GM21529 (cell line): ENCODE results near the gene COL25A1.

Source experiments
- ATAC-seq: cut with Tn5 transposase; IDR thresholded peaks from one replicate; pipeline ENCODE4 v1.9.1; 2021; ENCODE audit not compliant: unreplicated experiment

Gene COL25A1

GRCh38 chr4:109216085-109216696, 86.3 kb downstream of the COL25A1 start:
- no peak for ATAC-seq

DNA sequence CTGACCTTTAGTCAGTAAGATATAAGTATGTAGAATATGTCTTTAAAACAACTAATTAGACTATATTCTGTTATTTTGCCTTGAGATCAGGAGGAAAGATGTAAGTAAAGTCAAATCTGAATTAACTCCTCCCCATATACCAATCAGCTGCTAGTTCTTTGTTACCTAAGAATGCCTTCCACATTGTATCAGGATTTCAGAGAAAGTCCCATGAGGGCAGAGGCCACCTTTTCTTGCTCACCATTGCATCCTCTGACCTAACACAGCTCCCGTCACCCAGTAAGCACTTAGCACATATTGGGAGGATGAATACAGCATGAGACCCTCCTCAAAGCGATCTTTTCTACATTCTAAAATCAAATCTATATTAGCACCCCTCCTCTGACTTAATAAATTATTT, 87.0 kb downstream of the COL25A1 start:
- no peak for ATAC-seq

DNA sequence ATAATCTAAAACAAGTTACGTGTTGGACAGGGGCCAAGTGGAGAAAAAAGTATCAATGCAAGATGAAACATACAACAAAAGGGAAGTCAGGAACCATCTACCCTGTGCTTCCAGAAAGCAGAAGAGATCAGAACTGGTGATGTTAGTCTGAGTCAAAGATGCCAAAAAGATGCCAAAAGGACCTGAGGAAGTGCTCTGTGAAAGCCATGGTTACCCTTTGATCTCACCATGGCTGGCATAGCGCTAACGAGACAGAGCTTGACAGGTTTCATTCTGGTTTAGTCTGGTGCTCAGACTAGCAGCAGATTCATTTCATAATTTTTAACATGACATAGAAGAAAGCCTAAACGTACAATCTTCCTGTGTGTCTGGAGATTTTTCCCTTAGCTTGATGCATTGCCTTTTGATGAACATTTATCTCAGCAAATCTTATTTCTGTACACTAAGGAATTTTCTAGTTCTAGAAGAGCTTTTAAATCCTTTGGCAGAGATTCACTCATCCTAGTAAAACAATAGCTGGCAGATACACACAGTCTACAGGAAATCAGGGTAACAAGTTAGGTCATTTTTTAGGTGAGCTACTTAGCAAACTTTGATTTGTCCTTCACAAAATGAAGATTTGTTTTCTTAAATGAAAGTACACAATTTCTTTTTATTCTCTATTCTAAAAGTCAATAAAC, 87.7 kb downstream of the COL25A1 start:
- no peak for ATAC-seq

GRCh38 chr4:109213056-109213455, 89.4 kb downstream of the COL25A1 start:
- no peak for ATAC-seq

DNA sequence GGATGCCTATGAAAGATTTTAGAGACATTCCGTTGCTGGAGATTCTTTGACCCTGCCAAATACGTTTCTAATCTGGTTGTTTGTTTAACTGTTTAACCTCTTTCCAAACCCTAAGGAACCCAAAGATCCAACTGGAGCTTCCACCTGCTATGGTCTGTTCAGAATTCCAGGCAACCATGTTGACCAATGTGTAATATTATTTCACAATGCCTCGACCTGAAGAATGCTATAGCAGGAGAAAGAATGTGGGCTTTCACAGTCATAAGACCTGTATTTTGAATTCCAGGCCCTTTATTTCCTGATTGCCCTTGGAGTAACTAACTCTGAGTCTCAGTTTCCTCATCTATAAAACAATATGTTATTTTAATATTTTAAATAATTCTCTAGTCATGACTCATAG, 90.8 kb downstream of the COL25A1 start:
- no peak for ATAC-seq

DNA sequence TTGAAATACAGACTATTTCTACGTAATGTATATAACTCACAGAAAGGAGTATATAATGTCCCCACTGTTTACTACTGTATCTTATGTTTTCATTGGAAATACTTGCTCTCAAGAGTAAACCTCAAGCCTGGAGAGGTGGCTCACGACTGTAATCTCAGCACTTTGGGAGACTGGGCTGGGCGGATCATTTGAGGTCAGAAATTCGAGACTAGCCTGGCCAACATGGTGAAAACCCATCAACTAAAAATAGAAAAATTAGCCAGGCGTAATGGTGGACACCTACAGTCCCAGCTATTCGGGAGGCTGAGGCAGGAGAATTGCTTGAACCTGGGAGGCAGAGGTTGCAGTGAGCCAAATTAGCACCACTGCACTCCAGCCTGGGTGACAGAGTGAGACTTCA, 92.8 kb downstream of the COL25A1 start:
- no peak for ATAC-seq

DNA sequence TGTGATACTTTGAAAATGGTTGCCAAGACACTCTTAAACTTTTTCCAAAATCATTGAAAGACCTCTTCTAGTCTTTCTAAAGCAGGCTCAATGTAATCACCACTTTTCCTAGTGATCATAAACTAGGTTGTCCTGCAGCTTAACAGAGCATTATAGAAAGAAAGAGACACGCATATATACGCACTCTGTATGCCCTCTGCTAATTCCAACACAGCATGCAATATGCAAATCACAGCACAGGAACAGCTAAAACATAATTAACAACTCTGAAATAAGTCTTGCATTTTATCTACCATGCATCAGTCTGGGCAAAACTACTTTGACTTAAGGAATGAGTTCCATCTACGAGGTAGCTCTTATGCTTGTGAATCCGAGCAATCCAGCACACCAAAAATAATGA, 94.6 kb downstream of the COL25A1 start:
- no peak for ATAC-seq

DNA sequence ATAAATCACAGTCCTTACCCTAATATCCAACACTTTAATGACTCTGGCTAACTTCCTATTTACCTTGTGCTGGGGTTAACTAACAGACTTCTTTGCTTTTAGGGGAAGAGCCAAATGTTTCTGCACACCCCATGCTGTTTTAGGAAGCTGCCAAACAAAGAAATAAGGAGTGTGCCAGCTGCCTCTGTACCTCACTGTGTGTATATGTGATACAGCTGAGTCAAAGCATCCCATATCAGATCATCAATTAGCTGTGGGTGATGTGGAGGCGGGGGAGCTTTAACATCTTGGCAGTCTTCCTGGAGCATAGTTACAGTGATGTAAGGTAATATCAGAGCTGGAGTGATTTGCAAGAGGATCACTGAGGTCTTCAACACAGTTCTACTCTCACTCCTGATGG, 95.4 kb downstream of the COL25A1 start:
- ATAC-seq = no peak

DNA sequence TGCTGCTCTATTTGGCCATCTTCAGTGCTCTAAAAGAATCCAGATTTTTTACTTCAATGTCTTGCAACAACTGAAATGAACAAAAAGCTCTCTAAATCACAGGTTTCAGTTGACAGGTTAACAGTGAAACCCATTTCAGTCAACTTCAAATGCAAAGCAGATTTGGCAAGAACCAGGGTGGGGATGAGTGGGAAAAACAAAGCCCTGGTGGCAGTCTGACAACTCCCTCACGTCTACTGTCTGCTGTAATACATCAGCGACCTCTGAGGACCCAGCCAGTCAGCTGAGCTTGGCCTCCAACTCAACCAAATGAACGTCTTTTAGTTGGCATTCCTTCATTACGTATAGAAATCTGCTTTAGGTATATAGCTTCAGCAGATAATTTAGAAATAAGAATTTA, 95.8 kb downstream of the COL25A1 start:
- no peak for ATAC-seq

- ATAC-seq = no peak
Observed at GRCh38 chr4:109205186-109205585, 97.3 kb downstream of the COL25A1 start.

GRCh38 chr4:109199585-109199984, 102.9 kb downstream of the COL25A1 start:
- ATAC-seq = no peak

DNA sequence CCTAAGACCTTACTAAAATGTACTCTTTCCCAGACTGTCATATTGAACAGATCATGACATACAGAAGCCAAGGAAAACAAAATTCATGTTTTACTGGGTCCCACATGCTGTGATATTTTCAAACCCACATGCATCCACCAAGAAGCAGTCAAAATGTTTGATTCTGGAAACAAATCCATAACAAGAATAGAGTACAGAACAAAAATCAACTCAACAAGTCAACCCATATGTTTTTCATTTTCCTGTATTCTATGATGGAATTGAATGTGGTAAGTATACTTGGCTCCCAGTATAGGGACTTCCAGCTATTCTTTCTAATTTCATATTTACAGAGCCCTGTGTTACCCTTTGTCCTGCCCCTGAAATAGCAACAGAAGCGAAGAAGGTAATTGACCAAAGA, 106.8 kb downstream of the COL25A1 start:
- ATAC-seq = no peak

- ATAC-seq = no peak
Observed at GRCh38 chr4:109191216-109191615, 111.2 kb downstream of the COL25A1 start.

- no peak for ATAC-seq
Observed at GRCh38 chr4:109186458-109186945, 116.0 kb downstream of the COL25A1 start.

- ATAC-seq = no peak
Observed at GRCh38 chr4:109185951-109186350, 116.5 kb downstream of the COL25A1 start.

GRCh38 chr4:109185548-109185947, 116.9 kb downstream of the COL25A1 start:
- no peak for ATAC-seq

DNA sequence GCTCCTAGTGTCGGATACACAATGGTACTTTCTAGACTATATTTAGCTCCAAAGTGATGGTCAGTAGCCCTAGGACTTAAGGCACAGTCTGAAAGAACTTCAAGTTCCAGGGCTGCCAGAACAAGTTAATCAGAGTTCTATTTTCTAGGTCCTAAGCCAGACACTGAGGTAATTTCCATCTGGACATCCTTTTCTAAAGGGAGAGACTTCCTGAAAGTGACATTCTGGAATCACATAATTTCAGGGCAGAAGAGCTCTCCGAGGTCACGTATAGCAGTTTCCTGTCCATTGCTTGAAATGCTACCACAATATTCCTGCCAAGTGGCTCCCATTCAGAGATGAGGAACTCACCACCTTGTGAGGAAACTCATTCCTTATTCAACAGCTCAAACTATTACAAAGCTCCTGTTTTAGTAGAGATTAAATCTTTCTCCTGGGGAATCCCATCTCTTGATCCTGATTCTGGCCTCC, 117.9 kb downstream of the COL25A1 start:
- ATAC-seq = no peak

DNA sequence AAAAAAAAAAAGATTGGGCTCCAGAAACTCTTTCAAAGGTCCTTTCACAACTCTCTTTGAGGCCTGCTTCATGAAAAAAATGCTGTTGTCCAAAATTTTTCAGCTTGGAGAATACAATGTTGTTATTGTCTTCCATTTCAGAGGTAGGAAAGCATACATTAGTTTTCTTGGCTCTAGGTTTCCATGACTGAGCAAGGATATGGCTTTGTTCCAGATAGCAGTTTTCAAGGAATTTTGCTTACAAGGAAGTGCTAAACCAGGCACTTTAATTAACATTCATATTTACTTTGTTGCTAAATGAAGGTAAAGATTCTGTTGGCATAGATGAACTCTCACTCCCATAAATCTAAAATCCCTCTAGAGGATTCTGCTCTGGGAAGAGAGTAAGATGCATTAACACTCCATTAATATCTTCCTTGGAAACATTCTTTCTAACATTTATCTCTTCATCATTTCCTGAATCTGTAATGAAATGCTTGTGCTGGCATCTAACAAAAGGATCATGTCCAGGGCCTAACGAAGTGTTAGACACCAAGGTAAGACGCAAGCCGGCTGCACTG, 118.4 kb downstream of the COL25A1 start:
- no peak for ATAC-seq

- no peak for ATAC-seq
Observed at GRCh38 chr4:109182696-109183095, 119.8 kb downstream of the COL25A1 start.

GRCh38 chr4:109179061-109179460, 123.4 kb downstream of the COL25A1 start:
- ATAC-seq = no peak

DNA sequence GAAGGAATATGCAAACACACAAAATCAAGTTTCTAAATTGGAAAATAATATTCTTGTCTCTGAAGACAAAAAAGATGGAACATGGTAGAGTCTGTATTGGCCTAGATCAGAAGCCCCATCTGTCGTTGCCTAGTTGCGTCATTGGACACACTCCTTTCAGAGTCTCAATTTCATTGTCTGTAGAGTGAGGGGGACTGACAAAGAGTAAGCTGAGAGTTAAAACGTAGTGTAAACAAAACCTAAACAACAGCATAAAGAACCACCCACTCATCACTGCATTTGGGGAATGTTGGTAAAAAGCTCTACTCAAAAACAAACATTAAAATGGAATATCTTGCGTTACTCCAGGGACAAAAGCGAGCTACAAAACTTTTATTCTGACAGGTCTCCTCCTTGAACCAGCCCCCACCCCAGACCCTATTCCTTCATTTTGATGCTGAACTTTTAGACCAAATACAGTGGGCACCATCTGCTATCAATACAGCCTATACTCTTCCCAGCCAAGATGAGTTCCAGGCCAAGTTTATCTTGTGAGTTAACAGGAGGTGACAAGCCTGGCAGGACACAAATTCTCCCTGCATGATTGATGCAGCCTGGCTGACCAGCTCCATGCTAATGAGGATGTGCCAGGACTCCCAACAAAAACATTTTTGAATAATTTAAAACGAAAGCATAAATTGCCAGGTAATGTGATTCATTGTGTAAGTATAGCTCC, 125.2 kb downstream of the COL25A1 start:
- no peak for ATAC-seq
